ENCODE data around the gene RHOXF2B. TPM values are rescaled to one million over a fixed set of nuclear protein-coding genes. Genes with fewer than 3 reads are reported as not detected.
A peak's percentile ranks its signal among the peaks of the same experiment; 100 is the strongest.
"Not testable (repeated sequence)": the region's sequence is repeated elsewhere in the genome, so short reads cannot be mapped to it uniquely, and the experiment has no call there.

The RHOXF2B gene
- total and polyA plus RNA-seq, 12 donors, result not detected

- whole genome bisulfite sequencing, 4 donors, result no CpG with 5 or more reads among the region's 2 CpGs
- DNase-seq; H3K4me3 ChIP-seq; H3K27me3 ChIP-seq; H3K36me3 ChIP-seq (replicated peaks in 1 of 2); H3K9me3 ChIP-seq (replicated peaks in 1 of 3); H3K27ac ChIP-seq; H3K4me1 ChIP-seq (replicated peaks in 1 of 2); intact Hi-C loops (cut with DNase I): not testable (repeated sequence)
Measured at GRCh38 chrX:120042247-120042646, 35.2 kb downstream of the RHOXF2B start.

GRCh38 chrX:120040176-120040575, 37.3 kb downstream of the RHOXF2B start:
- H3K4me1 ChIP-seq (replicated peaks in 1 of 2); H3K9me3 ChIP-seq (replicated peaks in 1 of 3); H3K4me3 ChIP-seq; H3K27me3 ChIP-seq; intact Hi-C loops (cut with DNase I); H3K27ac ChIP-seq; DNase-seq; H3K36me3 ChIP-seq (replicated peaks in 1 of 2): not testable (repeated sequence)
- WGBS, 4 donors, result no CpG with 5 or more reads among the region's 6 CpGs

- H3K27me3 ChIP-seq; H3K9me3 ChIP-seq (replicated peaks in 1 of 3); H3K27ac ChIP-seq; H3K4me1 ChIP-seq (replicated peaks in 1 of 2); DNase-seq; H3K36me3 ChIP-seq (replicated peaks in 1 of 2); H3K4me3 ChIP-seq; intact Hi-C loops (cut with DNase I): not testable (repeated sequence)
- no CpG with 5 or more reads among the region's 8 CpGs for WGBS, 4 donors
Measured at GRCh38 chrX:120039087-120039733, 38.3 kb downstream of the RHOXF2B start.

GRCh38 chrX:120036704-120037103, 40.8 kb downstream of the RHOXF2B start:
- DNase-seq, result no peak
- Histone ChIP-seq H3K4me1 (replicated peaks in 1 of 2) (no peaks in the 10 kb centered on the region), H3K36me3 (replicated peaks in 1 of 2) (no peaks in the 10 kb centered on the region), H3K27me3 (peaks cover 3% of the 10 kb centered on the region), H3K9me3 (replicated peaks in 1 of 3) (no peaks in the 10 kb centered on the region), H3K4me3 (no peak overlapping the region), H3K27ac (no peak overlapping the region)
- TF ChIP-seq, protein P1, sequence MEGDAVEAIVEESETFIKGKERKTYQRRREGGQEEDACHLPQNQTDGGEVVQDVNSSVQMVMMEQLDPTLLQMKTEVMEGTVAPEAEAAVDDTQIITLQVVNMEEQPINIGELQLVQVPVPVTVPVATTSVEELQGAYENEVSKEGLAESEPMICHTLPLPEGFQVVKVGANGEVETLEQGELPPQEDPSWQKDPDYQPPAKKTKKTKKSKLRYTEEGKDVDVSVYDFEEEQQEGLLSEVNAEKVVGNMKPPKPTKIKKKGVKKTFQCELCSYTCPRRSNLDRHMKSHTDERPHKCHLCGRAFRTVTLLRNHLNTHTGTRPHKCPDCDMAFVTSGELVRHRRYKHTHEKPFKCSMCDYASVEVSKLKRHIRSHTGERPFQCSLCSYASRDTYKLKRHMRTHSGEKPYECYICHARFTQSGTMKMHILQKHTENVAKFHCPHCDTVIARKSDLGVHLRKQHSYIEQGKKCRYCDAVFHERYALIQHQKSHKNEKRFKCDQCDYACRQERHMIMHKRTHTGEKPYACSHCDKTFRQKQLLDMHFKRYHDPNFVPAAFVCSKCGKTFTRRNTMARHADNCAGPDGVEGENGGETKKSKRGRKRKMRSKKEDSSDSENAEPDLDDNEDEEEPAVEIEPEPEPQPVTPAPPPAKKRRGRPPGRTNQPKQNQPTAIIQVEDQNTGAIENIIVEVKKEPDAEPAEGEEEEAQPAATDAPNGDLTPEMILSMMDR (IDR thresholded peaks at IDR 0.05), result no peak
- TF ChIP-seq POLR2A (IDR thresholded peaks at IDR 0.05), result no peak
- intact Hi-C loops (cut with DNase I), result no loop called here
- WGBS, 4 donors, result 62 to 90% (median 77%) methylated on average over 1 of the region's 1 CpG

GRCh38 chrX:120035522-120036309, 41.8 kb downstream of the RHOXF2B start:
- H3K9me3 ChIP-seq (replicated peaks in 1 of 3); H3K4me1 ChIP-seq (replicated peaks in 1 of 2); H3K27ac ChIP-seq; intact Hi-C loops (cut with DNase I); H3K36me3 ChIP-seq (replicated peaks in 1 of 2); H3K4me3 ChIP-seq: not testable (repeated sequence)
- 69 to 77% (median 73%) methylated on average over 9 of the region's 9 CpGs for WGBS, 4 donors
- peak in 6 of 7 donors; percentile 19 to 46 (median 26) for DNase-seq
- peaks cover 11% of the 10 kb centered on the region for H3K27me3 ChIP-seq

DNA sequence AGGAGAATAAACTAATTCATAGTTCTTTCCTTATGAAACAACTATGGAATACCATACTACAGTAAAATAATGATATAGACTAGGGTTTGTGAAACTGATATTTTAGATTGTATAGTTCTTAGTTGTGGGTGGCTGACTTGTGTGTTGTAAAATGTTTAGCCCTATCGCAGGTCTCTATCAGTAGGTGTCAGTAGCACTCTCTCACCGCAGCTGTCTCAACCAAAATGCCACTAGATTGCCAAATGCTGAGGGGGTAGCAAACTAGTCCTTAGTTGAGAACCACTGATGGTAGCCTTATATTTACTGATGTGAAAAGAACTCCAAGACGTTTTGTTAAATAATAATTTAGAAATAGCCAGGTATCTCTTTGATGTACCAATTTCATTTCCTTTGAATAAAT, 48.1 kb downstream of the RHOXF2B start:
- no peaks in the 10 kb centered on the region for H3K9me3 ChIP-seq (replicated peaks in 1 of 3)
- no peak for DNase-seq
- H3K36me3 ChIP-seq (replicated peaks in 1 of 2), result no peaks in the 10 kb centered on the region
- WGBS, 4 donors, result 26 to 34% (median 32%) methylated on average over 3 of the region's 3 CpGs
- no peak overlapping the region for H3K27ac ChIP-seq
- H3K27me3 ChIP-seq, result peaks cover 18% of the 10 kb centered on the region
- intact Hi-C loops (cut with DNase I), result no loop called here
- no peaks in the 10 kb centered on the region for H3K4me1 ChIP-seq (replicated peaks in 1 of 2)
- H3K4me3 ChIP-seq, result no peak overlapping the region
- TF ChIP-seq, protein P1 (IDR thresholded peaks at IDR 0.05), result no peak
- no peak for TF ChIP-seq POLR2A (IDR thresholded peaks at IDR 0.05)
